WERI-Rb-1 (cell line): ENCODE data around the gene AK4.

Source experiments
- DNase-seq: peaks from one replicate; pipeline ENCODE4 v3.0.0-alpha.2; 2020
- H3K27ac ChIP-seq: fragments of 250-450 bp; sonication (Bioruptor Pico); 2 replicates; pipeline ENCODE4 v1.5.1; 2020; ENCODE audit warnings: mild to moderate bottlenecking, moderate library complexity
- H3K27me3 ChIP-seq: fragments of 250-450 bp; sonication (Bioruptor Pico); 2 replicates; pipeline ENCODE4 v1.5.1; 2021; ENCODE audit warnings: mild to moderate bottlenecking, low read depth, moderate library complexity; ENCODE audit not compliant: insufficient read depth, severe bottlenecking
- H3K36me3 ChIP-seq: fragments of 250-450 bp; sonication (Bioruptor Pico); 2 replicates; pipeline ENCODE4 v1.5.1; 2020; ENCODE audit warnings: mild to moderate bottlenecking, moderate library complexity
- H3K4me3 ChIP-seq: 2 replicates; pipeline ENCODE4 v1.5.1; 2011; ENCODE audit warnings: low read depth, mild to moderate bottlenecking, control low read depth, low read length
- H3K9me3 ChIP-seq: fragments of 250-450 bp; sonication (Bioruptor Pico); 2 replicates; pipeline ENCODE4 v1.5.1; 2021; ENCODE audit warnings: mild to moderate bottlenecking, moderate library complexity; ENCODE audit not compliant: severe bottlenecking
- TF ChIP-seq, protein P1 (sequence below): IDR thresholded peaks from 2 replicates; pipeline ENCODE4 v1.5.1; 2011; ENCODE audit warnings: low read depth, mild to moderate bottlenecking, control low read depth, inconsistent platforms, low read length

AK4 gene

DNA sequence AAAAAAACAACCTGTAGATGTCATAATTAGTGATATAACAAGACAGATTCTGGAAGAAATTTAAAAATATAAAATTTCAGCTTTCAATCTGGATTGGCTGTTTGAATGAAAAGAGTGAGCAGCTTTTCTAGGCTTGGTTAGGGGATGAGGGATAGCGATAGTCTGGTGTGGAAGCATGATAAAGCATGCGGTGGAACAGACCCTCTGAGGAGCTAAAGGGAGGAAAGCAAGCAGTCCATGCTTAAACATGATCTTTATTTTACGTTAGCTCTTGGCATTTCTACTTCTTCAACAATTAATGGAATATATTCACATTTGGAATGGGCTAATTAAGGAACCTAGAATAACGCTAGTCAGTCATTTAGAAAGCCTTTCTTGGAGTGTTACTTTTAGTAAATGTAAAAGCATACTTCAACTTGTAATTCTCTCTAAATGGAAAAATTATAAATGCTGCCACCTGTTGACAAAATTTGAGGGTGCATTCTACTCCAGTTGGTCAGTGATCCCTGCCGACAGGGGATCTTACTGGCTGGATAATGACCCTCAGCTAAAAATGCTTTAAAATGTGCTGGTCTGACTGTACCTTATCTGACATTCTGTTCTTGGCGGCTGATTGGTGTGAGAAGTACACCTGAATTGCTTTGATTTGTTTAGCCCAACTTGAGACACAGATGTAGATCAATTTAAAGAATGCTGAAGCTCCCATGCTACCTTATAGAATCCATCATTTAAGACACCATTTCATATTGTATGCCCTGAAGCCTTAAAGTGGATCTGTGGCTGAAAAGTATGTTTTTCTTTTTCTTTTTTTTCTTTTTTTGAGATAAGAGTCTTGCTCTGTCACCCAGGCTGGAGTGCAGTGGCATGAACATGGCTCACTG, 61.2 kb downstream of the AK4 start:
- Histone ChIP-seq H3K27me3 (no peaks in the 10 kb centered on the region), H3K36me3 (no peaks in the 10 kb centered on the region), H3K9me3 (no peaks in the 10 kb centered on the region), H3K4me3 (no peak overlapping the region), H3K27ac (no peak overlapping the region)
- DNase-seq, result no peak
- TF ChIP-seq, protein P1, sequence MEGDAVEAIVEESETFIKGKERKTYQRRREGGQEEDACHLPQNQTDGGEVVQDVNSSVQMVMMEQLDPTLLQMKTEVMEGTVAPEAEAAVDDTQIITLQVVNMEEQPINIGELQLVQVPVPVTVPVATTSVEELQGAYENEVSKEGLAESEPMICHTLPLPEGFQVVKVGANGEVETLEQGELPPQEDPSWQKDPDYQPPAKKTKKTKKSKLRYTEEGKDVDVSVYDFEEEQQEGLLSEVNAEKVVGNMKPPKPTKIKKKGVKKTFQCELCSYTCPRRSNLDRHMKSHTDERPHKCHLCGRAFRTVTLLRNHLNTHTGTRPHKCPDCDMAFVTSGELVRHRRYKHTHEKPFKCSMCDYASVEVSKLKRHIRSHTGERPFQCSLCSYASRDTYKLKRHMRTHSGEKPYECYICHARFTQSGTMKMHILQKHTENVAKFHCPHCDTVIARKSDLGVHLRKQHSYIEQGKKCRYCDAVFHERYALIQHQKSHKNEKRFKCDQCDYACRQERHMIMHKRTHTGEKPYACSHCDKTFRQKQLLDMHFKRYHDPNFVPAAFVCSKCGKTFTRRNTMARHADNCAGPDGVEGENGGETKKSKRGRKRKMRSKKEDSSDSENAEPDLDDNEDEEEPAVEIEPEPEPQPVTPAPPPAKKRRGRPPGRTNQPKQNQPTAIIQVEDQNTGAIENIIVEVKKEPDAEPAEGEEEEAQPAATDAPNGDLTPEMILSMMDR, result peak; percentile 42

DNA sequence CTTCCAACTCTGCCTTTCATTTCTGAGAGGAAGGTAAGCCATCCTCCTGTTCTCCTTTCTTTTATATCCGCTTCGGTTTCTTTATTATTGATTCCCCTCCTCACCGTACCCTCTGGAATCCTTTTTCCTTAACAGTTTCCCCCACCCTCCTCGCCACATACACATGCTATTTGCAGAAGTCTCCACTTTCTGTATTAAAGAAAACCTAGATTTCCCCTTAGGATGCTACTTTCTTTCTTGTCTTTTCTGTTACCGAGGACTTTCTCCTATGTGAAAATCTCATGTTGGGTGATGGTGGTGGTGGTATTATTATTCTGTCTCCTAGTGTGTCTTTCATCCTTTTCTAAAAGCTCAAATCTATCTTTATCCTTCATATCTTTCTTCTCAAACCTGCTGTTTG, 62.3 kb downstream of the AK4 start:
- Histone ChIP-seq H3K36me3 (no peaks in the 10 kb centered on the region), H3K27ac (no peak overlapping the region), H3K4me3 (no peak overlapping the region), H3K9me3 (no peaks in the 10 kb centered on the region), H3K27me3 (no peaks in the 10 kb centered on the region)
- no peak for DNase-seq
- TF ChIP-seq, protein P1, result no peak

DNA sequence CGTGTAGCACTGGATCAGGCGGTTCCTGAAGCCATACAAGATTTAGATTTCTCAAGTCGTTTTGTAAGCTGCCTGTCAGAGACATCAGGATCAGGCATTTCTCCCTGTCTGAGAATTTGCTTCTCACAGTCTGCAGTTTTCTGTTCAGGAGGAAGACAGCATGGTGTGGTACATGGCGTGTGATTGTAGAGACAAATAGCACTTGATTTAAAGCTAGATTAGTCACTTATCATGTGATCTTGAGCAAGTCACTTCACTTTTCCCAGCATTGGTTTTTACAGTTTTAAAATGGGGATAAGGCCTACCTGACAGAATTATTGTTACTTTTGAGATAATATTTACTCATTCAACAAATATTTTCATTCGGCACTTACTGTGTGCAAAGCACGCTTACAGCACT, 63.3 kb downstream of the AK4 start:
- DNase-seq, result no peak
- Histone ChIP-seq H3K27me3 (no peaks in the 10 kb centered on the region), H3K4me3 (no peak overlapping the region), H3K27ac (no peak overlapping the region), H3K9me3 (no peaks in the 10 kb centered on the region), H3K36me3 (no peaks in the 10 kb centered on the region)
- TF ChIP-seq, protein P1, result no peak

DNA sequence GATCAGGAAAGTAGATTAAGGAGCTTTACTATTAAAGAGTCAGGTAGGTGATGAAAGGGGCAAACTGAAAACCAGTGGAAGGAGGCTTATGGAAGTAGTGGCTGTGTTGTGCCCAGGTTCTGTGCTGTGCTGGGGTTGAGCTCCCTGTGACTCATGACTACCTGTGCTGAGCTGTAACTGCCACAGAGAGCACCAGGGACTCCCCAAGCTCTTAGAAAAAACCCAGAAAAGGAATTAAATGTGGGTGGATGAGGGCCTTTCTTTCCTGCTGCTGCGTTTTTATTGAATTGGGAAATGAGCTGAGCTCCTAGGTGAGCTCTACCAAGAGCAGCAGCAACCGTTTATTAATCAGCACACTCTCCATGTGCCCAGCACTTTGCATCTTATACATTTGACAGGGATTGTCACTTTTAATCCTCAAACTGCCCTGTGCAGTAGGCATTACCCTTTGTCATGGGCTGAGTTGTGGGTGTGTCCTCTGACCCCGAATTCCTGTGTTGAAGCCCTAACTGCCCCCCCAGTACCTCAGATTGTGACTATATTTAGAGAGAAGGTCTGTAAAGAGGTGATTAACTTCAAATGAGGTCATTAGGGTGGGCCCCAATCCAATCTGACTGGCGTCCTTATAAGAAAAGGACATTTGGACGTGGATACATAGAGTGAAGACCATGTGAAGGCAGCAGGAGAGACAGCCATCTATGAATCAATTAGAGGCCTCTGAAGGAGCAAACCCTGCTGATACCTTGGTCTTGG, 65.4 kb downstream of the AK4 start:
- no peaks in the 10 kb centered on the region for H3K27me3 ChIP-seq
- DNase-seq, result no peak
- no peaks in the 10 kb centered on the region for H3K9me3 ChIP-seq
- no peak overlapping the region for H3K27ac ChIP-seq
- TF ChIP-seq, protein P1, result no peak
- H3K36me3 ChIP-seq, result no peaks in the 10 kb centered on the region
- H3K4me3 ChIP-seq, result no peak overlapping the region

DNA sequence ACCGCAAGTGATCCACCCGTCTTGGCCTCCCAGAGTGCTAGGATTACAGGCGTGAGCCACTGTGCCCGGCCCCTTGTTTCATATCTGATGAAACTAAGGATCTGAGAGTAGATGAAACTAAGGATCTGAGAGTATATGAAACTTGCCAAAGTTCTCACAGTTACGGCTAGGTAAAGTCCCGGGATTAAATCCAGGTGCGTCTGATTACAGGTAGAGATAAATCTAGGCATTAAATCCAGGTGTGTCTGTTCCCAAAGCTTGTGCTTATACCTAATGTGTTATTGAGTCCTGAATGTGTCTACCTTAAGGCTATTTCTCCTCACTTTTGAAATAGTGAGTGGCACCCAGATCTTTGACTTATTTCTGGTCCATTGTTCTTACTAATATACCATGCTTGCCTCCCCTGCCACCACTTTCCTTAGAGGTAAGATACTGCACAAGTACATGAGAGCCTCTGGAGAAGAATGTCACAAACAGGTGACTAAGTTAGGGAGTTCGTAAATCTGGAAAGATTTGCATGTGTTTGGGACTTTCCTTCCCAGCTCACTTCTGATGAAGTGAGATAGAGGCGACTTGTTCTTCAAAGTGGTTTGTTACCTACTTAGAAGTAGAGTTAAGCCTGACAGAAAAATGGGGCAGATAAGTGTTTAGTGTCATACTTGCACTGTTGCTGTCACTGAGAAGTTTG, 66.5 kb downstream of the AK4 start:
- TF ChIP-seq, protein P1, result no peak
- Histone ChIP-seq H3K9me3 (no peaks in the 10 kb centered on the region), H3K27ac (no peak overlapping the region), H3K4me3 (no peak overlapping the region), H3K27me3 (no peaks in the 10 kb centered on the region), H3K36me3 (no peaks in the 10 kb centered on the region)
- DNase-seq, result no peak
